Kasumi-1 (cell line): ENCODE data around the gene KRTAP10-6.
"Not testable (repeated sequence)": the region's sequence is repeated elsewhere in the genome, so short reads cannot be mapped to it uniquely, and the experiment has no call there.

Experiments used
- DNase-seq, 2 experiments: peaks; one replicate each; lab custom pipeline; 2025; lab: John Stamatoyannopoulos, UW

The KRTAP10-6 gene

GRCh38 chr21:44592446-44593311, at the start of gene KRTAP10-6:
TSS of gene KRTAP10-6 (minus strand) at chr21:44592505. CDS start at chr21:44592484, 21 bp downstream.
- no peak for DNase-seq

GRCh38 chr21:44640761-44641160, 48.5 kb upstream of the KRTAP10-6 start:
- DNase-seq: no peak

GRCh38 chr21:44639331-44639655, 47.0 kb upstream of the KRTAP10-6 start:
- no peak for DNase-seq

- not testable (repeated sequence) for DNase-seq
Measured at GRCh38 chr21:44638506-44639330, 46.4 kb upstream of the KRTAP10-6 start.

GRCh38 chr21:44637851-44638348, 45.6 kb upstream of the KRTAP10-6 start:
- DNase-seq: not testable (repeated sequence)

- DNase-seq: no peak
Measured at GRCh38 chr21:44637018-44637850, 44.9 kb upstream of the KRTAP10-6 start, which contains the start of gene KRTAP10-10. TSS of gene KRTAP10-10 (plus strand) at chr21:44637356. CDS start at chr21:44637418, 62 bp downstream.

- DNase-seq: no peak
Measured at GRCh38 chr21:44636209-44637017, 44.1 kb upstream of the KRTAP10-6 start.

- DNase-seq: no peak
Measured at GRCh38 chr21:44632067-44632466, 39.8 kb upstream of the KRTAP10-6 start.

GRCh38 chr21:44630440-44630839, 38.1 kb upstream of the KRTAP10-6 start:
- no peak for DNase-seq

- DNase-seq: no peak
Measured at GRCh38 chr21:44628707-44629391, 36.5 kb upstream of the KRTAP10-6 start.

- not testable (repeated sequence) for DNase-seq
Measured at GRCh38 chr21:44627831-44628233, 35.5 kb upstream of the KRTAP10-6 start.

GRCh38 chr21:44627181-44627822, 35.0 kb upstream of the KRTAP10-6 start:
- not testable (repeated sequence) for DNase-seq

GRCh38 chr21:44626673-44627143, 34.4 kb upstream of the KRTAP10-6 start, which contains the start of gene KRTAP10-9:
TSS of gene KRTAP10-9 (plus strand) at chr21:44627093. CDS start at chr21:44627172, 79 bp downstream.
- no peak for DNase-seq

- DNase-seq: no peak
Measured at GRCh38 chr21:44626262-44626661, 34.0 kb upstream of the KRTAP10-6 start.

- no peak for DNase-seq
Measured at GRCh38 chr21:44625756-44626155, 33.5 kb upstream of the KRTAP10-6 start.

- DNase-seq: no peak
Measured at GRCh38 chr21:44623575-44623974, 31.3 kb upstream of the KRTAP10-6 start.

- no peak for DNase-seq
Measured at GRCh38 chr21:44619886-44620285, 27.6 kb upstream of the KRTAP10-6 start.

- DNase-seq: no peak
Measured at GRCh38 chr21:44618909-44619308, 26.6 kb upstream of the KRTAP10-6 start.

- DNase-seq: no peak
Measured at GRCh38 chr21:44618504-44618903, 26.2 kb upstream of the KRTAP10-6 start.
